GM23248 (cell line): Measurements from ENCODE around the gene CD96. TPM values are rescaled to one million over a fixed set of nuclear protein-coding genes. Genes with fewer than 3 reads are reported as not detected.
"Not testable (repeated sequence)": the region's sequence is repeated elsewhere in the genome, so short reads cannot be mapped to it uniquely, and the experiment has no call there.

Source experiments
- DNase-seq: peaks from one replicate; pipeline ENCODE4 v3.0.0-alpha.2; 2015
- H2AFZ ChIP-seq: fragments of 200-600 bp; sonication (generic); 2 replicates; pipeline ENCODE4 v1.6.1; 2016; ENCODE audit warnings: antibody characterized with exemption
- H3F3A ChIP-seq: fragments of 200-600 bp; sonication (generic); 2 replicates; pipeline ENCODE4 v1.6.1; 2016; ENCODE audit warnings: mild to moderate bottlenecking, antibody characterized with exemption, mixed run types; ENCODE audit not compliant: insufficient read depth
- H3K27ac ChIP-seq: fragments of 200-600 bp; sonication (generic); 2 replicates; pipeline ENCODE4 v1.5.1; 2016; ENCODE audit warnings: mild to moderate bottlenecking
- H3K27me3 ChIP-seq: fragments of 200-600 bp; sonication (generic); replicated peaks from 2 replicates; pipeline ENCODE4 v1.6.1; 2016; ENCODE audit warnings: mild to moderate bottlenecking; ENCODE audit not compliant: insufficient read depth
- H3K36me3 ChIP-seq: fragments of 200-600 bp; sonication (generic); 2 replicates; pipeline ENCODE4 v1.6.1; 2016; ENCODE audit warnings: low read depth, mild to moderate bottlenecking
- H3K4me1 ChIP-seq: fragments of 200-600 bp; sonication (generic); 2 replicates; pipeline ENCODE4 v1.6.1; 2016; ENCODE audit warnings: mild to moderate bottlenecking; ENCODE audit not compliant: insufficient read depth
- H3K4me2 ChIP-seq: fragments of 200-600 bp; sonication (generic); one replicate; pipeline ENCODE4 v1.6.1; 2016; ENCODE audit warnings: mild to moderate bottlenecking; ENCODE audit not compliant: unreplicated experiment
- H3K4me3 ChIP-seq: fragments of 200-600 bp; sonication (generic); 2 replicates; pipeline ENCODE4 v1.5.1; 2016; ENCODE audit warnings: mild to moderate bottlenecking
- H3K79me2 ChIP-seq: fragments of 200-600 bp; sonication (generic); 2 replicates; pipeline ENCODE4 v1.6.1; 2016; ENCODE audit warnings: mild to moderate bottlenecking; ENCODE audit not compliant: insufficient read depth
- H3K9ac ChIP-seq: fragments of 200-600 bp; sonication (generic); 2 replicates; pipeline ENCODE4 v1.6.1; 2016; ENCODE audit warnings: mild to moderate bottlenecking
- H3K9me2 ChIP-seq: fragments of 200-600 bp; sonication (generic); 2 replicates; pipeline ENCODE4 v1.6.1; 2016; ENCODE audit warnings: mixed run types, mild to moderate bottlenecking, moderate library complexity; ENCODE audit not compliant: insufficient read depth
- H3K9me3 ChIP-seq: fragments of 200-600 bp; sonication (generic); one replicate; pipeline ENCODE4 v1.6.1; 2017; ENCODE audit warnings: low read depth
- H4K20me1 ChIP-seq: fragments of 200-600 bp; sonication (generic); 2 replicates; pipeline ENCODE4 v1.6.0; 2016; ENCODE audit not compliant: insufficient read depth
- EZH2 ChIP-seq: fragments of 200-600 bp; sonication (generic); IDR thresholded peaks from 2 replicates; pipeline ENCODE4 v1.6.1; 2018; ENCODE audit warnings: antibody characterized with exemption, mild to moderate bottlenecking; ENCODE audit not compliant: insufficient read depth, poor library complexity, severe bottlenecking
- EZH2phosphoT487 ChIP-seq: fragments of 200-600 bp; sonication (generic); IDR thresholded peaks from 2 replicates; pipeline ENCODE4 v1.6.1; 2018; ENCODE audit warnings: antibody characterized with exemption, moderate library complexity, mild to moderate bottlenecking, low read depth; ENCODE audit not compliant: insufficient read depth
- WGBS, 2 experiments: methylation state at CpG; one replicate each; pipeline ENCODE4 v1.1.6; 2015 to 2017; ENCODE audit warnings: low lambda C conversion rate in 2 of 2, low coverage in 1 of 2; ENCODE audit errors: missing lambda C conversion rate in 2 of 2; 5-methylcytosine and 5-hydroxymethylcytosine counted together
- in situ Hi-C: fragments of 300-500 bp; cut with MboI; formaldehyde crosslinking; loops from 2 replicates; pipeline ENCODE4 v1.15.0; 2020
- polyA plus RNA-seq: library from polyadenylated mRNA; unstranded; fragments of >200 nt; fragmentation: Nextera tagmentation; extraction: Ambion mirVana; gene quantifications from 2 replicates; pipeline ENCODE4 v1.2.1, GENCODE V29; 2016
- total RNA-seq: library from RNA; depleted of rRNA; stranded (reverse); fragments of >200 nt; shearing (Covaris generic); gene quantifications from 2 replicates; pipeline ENCODE4 v1.2.3, GENCODE V29; 2014

Gene CD96
- total and polyA plus RNA-seq, 2 experiments from 2014 or later, result not detected

DNA sequence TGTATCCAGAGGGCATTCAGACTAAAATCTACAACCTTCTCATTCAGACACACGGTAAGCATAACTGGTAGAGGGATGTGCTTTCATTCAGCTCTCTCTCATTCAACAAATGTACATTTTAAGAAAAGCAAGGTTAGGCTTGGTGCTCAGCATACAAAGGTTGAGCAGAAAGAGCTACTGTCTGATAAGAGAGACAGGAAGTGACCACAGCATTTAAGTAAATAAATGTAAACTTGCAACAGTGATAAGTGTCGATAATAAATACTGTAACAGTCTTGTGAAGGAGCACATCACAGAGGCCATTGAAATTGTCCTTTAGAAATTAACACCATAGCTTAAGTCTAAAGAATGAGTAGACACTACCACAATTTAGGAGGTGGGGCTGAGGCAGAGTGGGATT is 3.4 kb downstream of the CD96 start:
- no peaks in the 10 kb centered on the region for H3K79me2 ChIP-seq
- H3K27me3 ChIP-seq, result no peaks in the 10 kb centered on the region
- H2AFZ ChIP-seq, result no peak overlapping the region
- no peak overlapping the region for H3K4me3 ChIP-seq
- 55 to 62% methylated on average over 2 of the region's 2 CpGs for WGBS, 2 experiments
- DNase-seq, result no peak
- no peak for TF ChIP-seq EZH2
- no peak for TF ChIP-seq EZH2phosphoT487
- H4K20me1 ChIP-seq, result no peaks in the 10 kb centered on the region
- in situ Hi-C loops, result loop anchor here (25.0 kb wide), 1 partner anchor 458 kb away; no protein-coding TSS in a partner anchor
- no peaks in the 10 kb centered on the region for H3K9me3 ChIP-seq
- no peaks in the 10 kb centered on the region for H3F3A ChIP-seq
- no peak overlapping the region for H3K9ac ChIP-seq
- H3K27ac ChIP-seq, result no peak overlapping the region
- H3K4me2 ChIP-seq, result no peak overlapping the region
- no peaks in the 10 kb centered on the region for H3K36me3 ChIP-seq
- no peaks in the 10 kb centered on the region for H3K9me2 ChIP-seq
- H3K4me1 ChIP-seq, result peaks cover 5% of the 10 kb centered on the region; the same call in 1 of the 2 replicates

- DNase-seq, result no peak
- Histone ChIP-seq H3F3A (no peaks in the 10 kb centered on the region), H3K9me3 (no peaks in the 10 kb centered on the region), H3K4me1 (no peaks in the 10 kb centered on the region; the same call in 1 of the 2 replicates), H3K4me2 (no peak overlapping the region), H3K9me2 (no peaks in the 10 kb centered on the region), H3K4me3 (no peak overlapping the region), H4K20me1 (no peaks in the 10 kb centered on the region), H3K27ac (no peak overlapping the region), H3K36me3 (no peaks in the 10 kb centered on the region), H3K79me2 (no peaks in the 10 kb centered on the region), H3K9ac (no peak overlapping the region), H3K27me3 (no peaks in the 10 kb centered on the region; the same call in 1 of the 2 replicates), H2AFZ (peak overlapping the region; percentile 15; the same call in 1 of the 2 replicates)
- in situ Hi-C loops, result loop anchor here (25.0 kb wide), 1 partner anchor 460 kb away; no protein-coding TSS in a partner anchor
- TF ChIP-seq EZH2 (no peak), EZH2phosphoT487 (no peak)
- 55 to 61% methylated on average over 4 of the region's 4 CpGs for WGBS, 2 experiments
Observed at GRCh38 chr3:111547631-111548030, 5.6 kb downstream of the CD96 start.

DNA sequence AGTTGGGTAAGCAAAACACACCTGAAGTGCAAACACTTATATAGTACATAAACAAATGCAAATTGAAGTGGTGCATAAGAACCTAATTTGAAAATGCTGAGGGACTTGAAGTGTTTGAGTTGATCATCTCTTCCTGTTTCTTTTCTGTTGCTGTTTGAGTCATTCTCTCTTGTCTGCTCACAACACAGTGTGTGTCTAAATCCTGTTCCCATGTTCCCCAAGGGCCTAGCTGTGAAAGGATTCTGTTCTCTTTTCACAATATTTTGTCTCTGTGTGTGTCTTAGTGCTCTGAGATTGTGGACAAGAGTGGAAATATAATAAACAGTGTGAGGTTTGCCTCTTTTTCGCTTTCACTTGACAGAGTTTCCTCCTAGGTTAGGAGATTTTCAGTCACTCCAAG is 6.1 kb downstream of the CD96 start:
- 59% methylated on average over 1 of the region's 1 CpG for WGBS, 2 experiments
- Histone ChIP-seq H4K20me1 (no peaks in the 10 kb centered on the region), H3K27ac (no peak overlapping the region), H3K4me3 (no peak overlapping the region), H3K4me1 (no peaks in the 10 kb centered on the region; the same call in 1 of the 2 replicates), H3K36me3 (no peaks in the 10 kb centered on the region), H3K9me3 (no peaks in the 10 kb centered on the region), H3K4me2 (no peak overlapping the region), H3K27me3 (no peaks in the 10 kb centered on the region; the same call in 1 of the 2 replicates), H2AFZ (peak overlapping the region; percentile 15; the same call in 1 of the 2 replicates), H3K79me2 (no peaks in the 10 kb centered on the region), H3K9me2 (no peaks in the 10 kb centered on the region), H3K9ac (no peak overlapping the region), H3F3A (no peaks in the 10 kb centered on the region)
- TF ChIP-seq EZH2phosphoT487 (no peak), EZH2 (no peak)
- DNase-seq, result peak; percentile 17
- in situ Hi-C loops, result loop anchor here (25.0 kb wide), 1 partner anchor 461 kb away; no protein-coding TSS in a partner anchor

DNA sequence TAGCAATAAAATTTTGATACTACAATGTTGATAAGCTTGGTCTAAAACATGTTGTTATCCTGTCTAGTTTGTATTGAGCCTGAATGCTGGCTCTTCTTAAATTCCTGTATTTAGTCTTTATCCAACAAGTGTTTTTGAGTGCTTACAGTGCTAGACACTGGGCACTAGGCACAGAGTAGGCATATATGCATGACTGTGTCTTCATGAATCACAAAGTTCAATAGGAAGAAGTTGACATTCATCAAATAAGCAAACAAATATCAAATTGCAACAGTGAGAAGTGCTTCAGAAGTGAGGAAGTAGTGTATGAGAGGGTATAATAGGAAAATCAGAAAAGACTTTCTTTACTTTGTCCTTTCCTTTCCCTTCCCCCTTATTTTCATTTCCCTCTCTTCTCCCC is 6.8 kb downstream of the CD96 start:
- H3F3A ChIP-seq, result no peaks in the 10 kb centered on the region
- H3K9me2 ChIP-seq, result no peaks in the 10 kb centered on the region
- TF ChIP-seq EZH2, result no peak
- TF ChIP-seq EZH2phosphoT487, result no peak
- H3K4me2 ChIP-seq, result no peak overlapping the region
- H2AFZ ChIP-seq, result no peak overlapping the region
- in situ Hi-C loops, result loop anchor here (25.0 kb wide), 1 partner anchor 461 kb away; no protein-coding TSS in a partner anchor
- no peaks in the 10 kb centered on the region for H4K20me1 ChIP-seq
- H3K9ac ChIP-seq, result no peak overlapping the region
- H3K4me3 ChIP-seq, result no peak overlapping the region
- no peaks in the 10 kb centered on the region for H3K36me3 ChIP-seq
- DNase-seq, result no peak
- H3K27me3 ChIP-seq, result no peaks in the 10 kb centered on the region; the same call in 1 of the 2 replicates
- H3K9me3 ChIP-seq, result no peaks in the 10 kb centered on the region
- H3K79me2 ChIP-seq, result no peaks in the 10 kb centered on the region
- no peaks in the 10 kb centered on the region; the same call in 1 of the 2 replicates for H3K4me1 ChIP-seq
- H3K27ac ChIP-seq, result no peak overlapping the region

GRCh38 chr3:111561902-111562301 is 19.9 kb downstream of the CD96 start:
- H3K27me3 ChIP-seq, result peaks cover 27% of the 10 kb centered on the region
- H3K79me2 ChIP-seq, H3K9me2 ChIP-seq, DNase-seq, H4K20me1 ChIP-seq, H3K36me3 ChIP-seq, H2AFZ ChIP-seq, H3F3A ChIP-seq, in situ Hi-C loops, H3K27ac ChIP-seq, H3K4me3 ChIP-seq, H3K4me2 ChIP-seq, H3K4me1 ChIP-seq, H3K9me3 ChIP-seq, H3K9ac ChIP-seq: not testable (repeated sequence)
- 79 to 84% methylated on average over 17 to 21 of the region's 25 CpGs for WGBS, 2 experiments
